Measurements from ENCODE around the gene CLDN16.

Gene CLDN16

DNA sequence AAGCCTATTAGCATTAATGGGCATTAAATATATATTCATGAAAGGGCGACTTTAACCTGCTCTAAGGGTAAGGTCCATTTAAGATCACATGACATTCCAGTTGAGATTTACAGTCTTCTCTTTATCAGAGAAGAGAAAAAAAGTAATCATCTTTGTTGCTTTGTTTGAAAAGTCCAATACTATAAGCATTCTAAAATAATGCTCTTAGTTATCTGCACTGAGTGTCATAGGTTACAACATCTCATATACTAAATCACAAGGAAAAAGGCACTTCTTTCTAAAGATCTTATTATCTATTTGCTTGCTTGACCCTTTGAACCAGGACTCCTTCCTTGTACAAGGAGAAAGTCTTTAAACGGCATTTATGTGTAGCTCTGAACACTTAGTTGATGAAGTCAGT lies 60.3 kb downstream of the CLDN16 start:
- H3K27ac ChIP-seq, result no peak overlapping the region
- TF ChIP-seq, protein P1, sequence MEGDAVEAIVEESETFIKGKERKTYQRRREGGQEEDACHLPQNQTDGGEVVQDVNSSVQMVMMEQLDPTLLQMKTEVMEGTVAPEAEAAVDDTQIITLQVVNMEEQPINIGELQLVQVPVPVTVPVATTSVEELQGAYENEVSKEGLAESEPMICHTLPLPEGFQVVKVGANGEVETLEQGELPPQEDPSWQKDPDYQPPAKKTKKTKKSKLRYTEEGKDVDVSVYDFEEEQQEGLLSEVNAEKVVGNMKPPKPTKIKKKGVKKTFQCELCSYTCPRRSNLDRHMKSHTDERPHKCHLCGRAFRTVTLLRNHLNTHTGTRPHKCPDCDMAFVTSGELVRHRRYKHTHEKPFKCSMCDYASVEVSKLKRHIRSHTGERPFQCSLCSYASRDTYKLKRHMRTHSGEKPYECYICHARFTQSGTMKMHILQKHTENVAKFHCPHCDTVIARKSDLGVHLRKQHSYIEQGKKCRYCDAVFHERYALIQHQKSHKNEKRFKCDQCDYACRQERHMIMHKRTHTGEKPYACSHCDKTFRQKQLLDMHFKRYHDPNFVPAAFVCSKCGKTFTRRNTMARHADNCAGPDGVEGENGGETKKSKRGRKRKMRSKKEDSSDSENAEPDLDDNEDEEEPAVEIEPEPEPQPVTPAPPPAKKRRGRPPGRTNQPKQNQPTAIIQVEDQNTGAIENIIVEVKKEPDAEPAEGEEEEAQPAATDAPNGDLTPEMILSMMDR (conservative IDR thresholded peaks at IDR 0.05), result no peak
- no peak for TF ChIP-seq ZFX (IDR thresholded peaks at IDR 0.05)

DNA sequence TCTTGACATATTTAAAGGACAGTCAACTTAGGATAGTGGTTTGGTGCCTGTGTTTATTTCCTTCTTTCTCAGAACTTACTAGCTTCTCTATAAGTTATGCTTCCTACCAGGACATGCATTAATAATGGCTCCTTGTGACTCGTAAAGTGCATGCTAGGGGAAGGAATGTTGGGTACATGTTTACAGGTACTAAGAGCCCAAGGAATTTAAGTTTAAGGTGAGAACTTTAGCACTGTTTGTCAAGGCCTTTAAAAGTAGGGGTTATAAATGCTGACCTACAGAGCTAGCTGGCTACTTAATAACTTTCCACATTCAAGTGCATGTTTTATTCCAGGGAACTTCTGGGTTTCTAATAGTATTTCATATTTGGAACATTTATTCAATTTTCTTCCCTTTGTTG lies 61.8 kb downstream of the CLDN16 start, which contains the start of gene TMEM207:
TSS of gene TMEM207 (minus strand) at position 101 of the 400 bp plus-strand sequence. CDS start at position 9, 92 bp downstream.
- no peak for TF ChIP-seq ZFX (IDR thresholded peaks at IDR 0.05)
- TF ChIP-seq, protein P1 (conservative IDR thresholded peaks at IDR 0.05), result no peak
- no peak within 1 kb of the TSS for H3K27ac ChIP-seq

DNA sequence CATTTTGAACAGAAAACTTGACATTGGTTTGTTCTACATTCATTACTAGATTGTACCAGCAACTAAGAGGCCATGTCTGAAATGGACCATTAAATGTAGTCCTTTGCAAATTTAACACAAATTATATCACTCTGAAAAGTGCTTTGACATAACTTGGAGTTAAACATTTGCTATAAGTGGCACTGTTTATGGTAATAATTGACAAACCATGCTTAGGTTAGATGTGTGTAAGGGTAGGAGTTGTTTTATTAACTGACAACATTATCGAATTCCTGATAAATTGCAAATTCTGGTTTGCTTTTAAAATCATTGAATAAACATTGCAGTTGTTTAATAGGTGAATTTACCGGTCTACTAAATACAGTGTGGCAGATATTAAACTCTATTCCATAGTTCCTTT lies 67.9 kb downstream of the CLDN16 start:
- TF ChIP-seq, protein P1 (conservative IDR thresholded peaks at IDR 0.05), result no peak
- no peak for TF ChIP-seq ZFX (IDR thresholded peaks at IDR 0.05)

DNA sequence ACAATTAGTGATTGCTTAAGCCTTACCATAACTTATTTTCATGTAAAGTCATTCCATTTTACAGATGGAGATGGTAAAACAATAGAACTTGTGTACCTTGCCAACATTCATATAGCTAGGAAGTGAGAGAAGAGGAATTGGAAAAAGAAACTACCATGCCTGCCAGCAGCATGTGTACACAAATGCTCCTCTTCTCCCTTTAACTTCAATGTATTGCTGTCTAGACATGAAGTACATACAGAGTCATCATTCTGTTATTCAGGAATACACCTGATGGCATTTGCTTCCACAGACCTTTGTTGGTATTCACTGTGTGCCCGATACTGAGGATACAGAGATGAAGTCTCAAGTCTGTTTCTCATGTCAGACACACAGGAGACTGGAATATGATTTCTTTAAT lies 68.8 kb downstream of the CLDN16 start:
- H3K27ac ChIP-seq, result no peak overlapping the region
- TF ChIP-seq, protein P1 (conservative IDR thresholded peaks at IDR 0.05), result no peak
- no peak for TF ChIP-seq ZFX (IDR thresholded peaks at IDR 0.05)

More for the DNA sequence above, 67.9 kb downstream of the CLDN16 start:
- no peak overlapping the region for H3K27ac ChIP-seq

DNA sequence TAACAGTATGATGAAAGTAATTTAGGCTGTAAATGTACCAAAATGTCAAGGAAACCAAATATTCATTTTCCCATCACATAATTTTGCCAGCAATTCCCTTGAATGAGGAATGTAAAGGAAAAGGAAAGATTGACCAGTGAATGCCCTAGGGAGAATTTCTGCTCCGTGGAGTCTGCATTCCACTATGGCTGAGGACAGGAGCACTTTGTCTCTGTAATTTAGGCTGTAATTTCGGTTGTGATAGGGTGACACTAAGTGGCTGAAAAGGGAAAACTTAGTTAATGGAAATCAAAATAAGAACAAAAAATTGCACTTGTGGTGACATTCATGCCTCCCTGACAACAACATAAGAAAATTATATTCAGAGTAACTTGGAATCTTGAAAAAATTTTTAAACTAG lies 70.1 kb downstream of the CLDN16 start:
- no peak for TF ChIP-seq ZFX (IDR thresholded peaks at IDR 0.05)
- TF ChIP-seq, protein P1 (conservative IDR thresholded peaks at IDR 0.05), result peak; percentile 18
- no peak overlapping the region for H3K27ac ChIP-seq
